Sciatic nerve (tissue), 2 donors: ENCODE data around the gene IGSF9B. TPM values are rescaled to one million over a fixed set of nuclear protein-coding genes. Genes with fewer than 3 reads are reported as not detected.
"Not testable (repeated sequence)": the region's sequence is repeated elsewhere in the genome, so short reads cannot be mapped to it uniquely, and the experiment has no call there.

Experiments
- ATAC-seq: fragments of 200-7000 bp; cut with Tn5 transposase; one replicate; pipeline ENCODE4 v1.9.1; 2020; ENCODE audit warnings: mild to moderate bottlenecking, moderate library complexity
- DNase-seq: peaks from one replicate; pipeline ENCODE4 v3.0.0-alpha.2; 2020; ENCODE audit warnings: low spot score
- intact Hi-C: fragments of 100-400 bp; cut with DNase I; formaldehyde crosslinking; loops from one replicate; pipeline ENCODE4 v1.14.2; 2022
- total RNA-seq: library from RNA; stranded (reverse); fragmentation: NEBNext Ultra II Directional; extraction: Animal tissue kit (Norgen Biotek cat#: 25700); gene quantifications from one replicate; pipeline ENCODE4 v1.2.1, GENCODE V29; 2021
- donor health status: DM: no; HTN: no; CAD: no.
- donor health status: DM: no; HTN: no; CAD: no.

Gene IGSF9B
- 13.5 TPM for total RNA-seq

- ATAC-seq (peak; percentile 94), DNase-seq (peak; percentile 87)
- intact Hi-C loops, result no loop called here
Observed at GRCh38 chr11:133956650-133957633, at the start of gene IGSF9B. Gene IGSF9B, minus strand, starts transcription at chr11:133956968. Its CDS starts 214 bp downstream, at chr11:133956754.

DNA sequence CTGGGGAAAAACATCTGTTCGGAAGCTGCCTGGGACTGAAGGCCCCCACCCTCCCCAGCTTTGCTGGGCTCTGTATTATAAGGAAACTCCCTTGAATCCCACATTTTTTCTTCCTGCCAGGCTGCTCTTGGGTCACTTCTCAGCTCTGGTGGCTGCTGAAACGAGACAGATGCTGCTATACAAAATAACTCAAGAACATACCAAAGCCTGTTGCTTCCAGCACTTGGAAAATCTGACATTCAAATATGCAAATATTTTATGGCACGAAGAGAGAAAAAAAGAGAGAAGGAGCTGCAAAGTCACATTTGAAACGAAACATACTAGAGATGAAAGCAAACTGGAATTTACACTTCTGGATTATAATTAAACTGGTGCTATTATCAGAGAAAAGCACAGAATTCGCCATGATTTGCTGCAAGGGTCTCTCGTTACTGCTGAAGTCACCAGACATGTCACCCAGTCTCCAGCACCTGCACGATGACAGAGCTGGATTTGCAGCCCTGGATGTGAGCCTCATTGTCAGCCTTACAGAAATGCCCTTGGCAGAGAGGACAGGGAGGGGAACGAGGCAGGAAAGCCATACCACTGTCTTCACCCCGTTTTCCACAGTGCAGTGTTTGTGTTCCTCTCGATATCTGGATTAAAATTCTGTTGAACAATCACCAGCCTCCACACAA is 47.9 kb upstream of the IGSF9B start:
- intact Hi-C loops, result no loop called here
- peak; percentile 72 for ATAC-seq
- DNase-seq, result no peak

DNA sequence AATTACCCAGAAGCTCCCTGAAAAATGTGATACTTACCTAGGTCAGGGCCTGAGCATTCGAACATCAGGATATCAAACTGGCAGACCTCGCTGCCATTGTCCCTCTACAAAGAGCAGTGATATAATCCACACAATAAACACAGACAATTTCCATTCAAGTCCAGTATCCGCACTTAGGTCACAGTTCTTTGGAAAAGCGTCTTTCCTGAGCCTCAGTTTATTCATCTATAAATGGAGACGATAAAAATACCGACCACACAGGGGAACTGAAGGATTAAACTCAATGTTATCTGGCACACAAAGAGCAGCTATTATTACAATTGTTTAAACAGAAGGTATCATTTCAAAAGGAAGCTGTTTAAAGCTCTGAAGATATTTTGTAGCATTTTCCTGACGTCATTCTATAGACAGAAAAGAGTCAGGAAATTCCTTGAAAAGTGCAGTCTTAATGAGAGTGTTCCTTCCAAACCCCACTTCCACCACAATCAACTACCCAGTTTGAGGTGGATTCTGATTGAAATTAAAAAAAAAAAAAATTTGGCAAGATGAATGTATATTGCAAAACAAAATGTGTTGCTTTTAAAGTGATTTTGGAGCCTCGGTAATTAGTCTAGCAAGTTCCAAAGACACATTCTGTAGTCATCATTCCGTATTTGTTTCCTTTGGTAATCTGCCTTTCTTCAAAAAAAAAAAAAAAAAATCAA is 47.2 kb upstream of the IGSF9B start:
- ATAC-seq (no peak), DNase-seq (no peak)
- intact Hi-C loops, result no loop called here

- intact Hi-C loops, DNase-seq, ATAC-seq: not testable (repeated sequence)
Observed at GRCh38 chr11:134002819-134003218, 46.1 kb upstream of the IGSF9B start.

- ATAC-seq, intact Hi-C loops, DNase-seq: not testable (repeated sequence)
Observed at GRCh38 chr11:134002338-134002737, 45.6 kb upstream of the IGSF9B start.

DNA sequence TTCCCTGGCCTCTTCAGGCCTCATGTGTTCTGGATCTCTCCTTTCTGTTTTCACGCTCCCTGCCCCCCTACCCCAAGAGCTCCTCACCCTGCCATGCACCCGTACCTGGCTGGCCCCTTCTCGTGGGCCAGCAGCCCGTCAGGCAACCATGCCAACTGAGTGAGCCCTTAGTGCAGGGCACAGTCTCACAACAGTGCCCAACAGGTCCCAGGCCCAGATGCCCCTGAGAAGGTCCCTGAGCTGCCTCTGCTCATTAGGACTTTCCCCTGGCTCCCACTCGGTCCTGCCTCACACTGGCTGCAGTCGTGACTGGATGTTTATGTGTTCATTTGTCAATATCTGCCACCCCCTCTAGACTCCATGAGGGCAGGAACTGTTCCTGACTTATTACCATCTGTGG is 44.8 kb upstream of the IGSF9B start:
- ATAC-seq (no peak), DNase-seq (no peak)
- intact Hi-C loops, result no loop called here

DNA sequence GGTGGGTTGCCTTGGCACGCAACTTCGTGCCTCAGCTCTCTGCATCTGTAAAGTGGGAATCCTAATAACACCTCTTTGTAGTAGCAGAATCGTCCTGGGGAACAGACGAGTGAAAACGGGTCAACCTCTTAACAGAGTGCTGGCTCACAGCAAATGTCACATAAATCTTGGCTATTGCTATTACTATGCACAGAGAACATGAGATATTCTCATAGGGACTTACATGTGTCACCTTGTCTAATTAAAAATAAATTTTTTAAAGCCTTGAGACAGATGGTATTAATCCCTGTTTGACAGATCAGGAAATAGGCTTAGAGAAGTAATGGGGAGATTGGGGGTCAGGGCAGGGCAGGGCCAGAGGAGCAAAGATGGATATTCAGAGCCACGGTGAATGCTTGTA is 44.3 kb upstream of the IGSF9B start:
- intact Hi-C loops, result no loop called here
- no peak for ATAC-seq
- DNase-seq, result no peak

GRCh38 chr11:133999355-133999754 is 42.6 kb upstream of the IGSF9B start:
- DNase-seq (no peak), ATAC-seq (no peak)
- intact Hi-C loops, result no loop called here

GRCh38 chr11:133997554-133997953 is 40.8 kb upstream of the IGSF9B start:
- no peak for DNase-seq
- intact Hi-C loops, result no loop called here
- no peak for ATAC-seq

DNA sequence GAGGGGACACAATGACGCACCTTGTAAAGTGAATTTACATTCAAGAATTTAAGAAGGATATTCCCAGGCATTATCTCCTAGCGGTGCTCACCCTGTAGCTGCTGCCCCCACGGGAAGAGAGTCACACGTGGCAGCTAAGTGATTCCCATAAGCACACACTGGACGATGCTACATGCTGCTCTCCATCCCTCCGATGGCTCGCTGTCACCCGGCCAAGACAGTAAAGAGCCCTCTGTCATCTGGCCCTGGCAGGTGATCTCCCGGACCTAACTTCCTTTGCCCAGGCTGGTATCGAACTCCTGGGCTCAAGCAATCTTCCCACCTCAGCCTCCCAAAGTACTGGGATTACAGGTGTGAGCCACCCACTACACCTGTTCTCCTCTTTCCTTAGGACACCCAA is 39.9 kb upstream of the IGSF9B start:
- no peak for DNase-seq
- ATAC-seq, result no peak
- intact Hi-C loops, result no loop called here

DNA sequence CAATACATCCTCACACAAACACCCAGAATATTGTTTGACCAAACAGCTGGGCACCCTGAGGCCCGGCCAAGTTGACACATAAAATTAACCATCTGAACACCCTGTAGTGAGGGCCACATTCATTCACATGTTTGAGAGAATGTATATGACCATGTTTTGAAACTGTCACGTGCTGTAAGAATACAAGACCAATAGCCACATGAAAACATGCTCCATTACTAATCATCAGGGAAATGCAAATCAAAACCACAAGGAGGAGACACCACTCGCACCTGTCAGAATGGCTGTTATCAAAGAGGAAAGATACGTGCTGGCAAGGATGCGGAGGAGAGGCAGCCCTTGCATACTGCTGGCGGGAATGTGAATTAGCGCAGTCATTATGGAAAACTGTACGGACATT is 38.3 kb upstream of the IGSF9B start:
- DNase-seq (no peak), ATAC-seq (no peak)
- intact Hi-C loops, result no loop called here

GRCh38 chr11:133993921-133994320 is 37.2 kb upstream of the IGSF9B start:
- ATAC-seq (no peak), DNase-seq (no peak)
- intact Hi-C loops, result no loop called here

DNA sequence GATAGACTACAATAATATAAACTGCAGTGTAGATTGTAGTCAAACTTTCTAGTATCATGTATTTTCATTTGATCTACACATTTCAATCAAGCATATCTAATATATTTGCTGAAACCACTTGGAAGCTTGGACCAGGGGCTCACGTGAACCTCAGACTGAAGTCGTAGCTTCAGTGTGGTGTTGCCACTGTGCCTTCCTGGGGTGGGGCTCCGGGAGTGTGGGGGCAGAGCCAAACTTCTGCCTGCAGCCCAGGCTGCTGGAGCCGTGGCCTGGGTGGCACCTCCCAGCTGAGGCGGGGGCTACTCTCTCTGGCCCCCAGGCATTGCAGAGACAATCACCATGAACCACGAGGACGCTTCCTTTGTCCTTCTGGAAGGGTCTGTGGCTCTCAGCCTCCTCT is 36.3 kb upstream of the IGSF9B start:
- no peak for ATAC-seq
- DNase-seq, result no peak
- intact Hi-C loops, result no loop called here

- intact Hi-C loops, result no loop called here
- DNase-seq, result no peak
- ATAC-seq, result no peak
Observed at GRCh38 chr11:133992121-133992520, 35.4 kb upstream of the IGSF9B start.

DNA sequence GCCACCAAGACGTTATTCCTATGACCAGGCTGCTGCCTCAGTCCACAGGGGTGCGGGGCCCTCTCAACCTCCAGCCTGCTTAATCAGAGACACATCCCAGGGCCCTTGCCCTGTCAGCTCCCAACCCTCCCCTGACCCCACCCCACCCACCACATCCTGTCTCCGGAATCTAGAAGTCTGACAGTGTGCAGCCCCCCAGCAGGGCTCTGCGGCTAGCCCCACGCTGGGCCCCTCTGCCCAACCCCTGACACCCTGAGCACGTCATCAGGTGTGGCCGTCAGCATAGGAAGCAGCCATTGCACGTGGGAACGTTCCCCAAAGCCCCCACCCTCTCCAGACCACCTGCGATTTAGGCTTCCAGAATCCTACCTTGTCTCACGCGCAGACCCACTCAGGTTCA is 34.3 kb upstream of the IGSF9B start:
- ATAC-seq, result no peak
- intact Hi-C loops, result no loop called here

GRCh38 chr11:133990501-133990900 is 33.7 kb upstream of the IGSF9B start:
- ATAC-seq, result no peak
- no peak for DNase-seq
- intact Hi-C loops, result no loop called here

More for the DNA sequence above, 34.3 kb upstream of the IGSF9B start:
- DNase-seq, result no peak

DNA sequence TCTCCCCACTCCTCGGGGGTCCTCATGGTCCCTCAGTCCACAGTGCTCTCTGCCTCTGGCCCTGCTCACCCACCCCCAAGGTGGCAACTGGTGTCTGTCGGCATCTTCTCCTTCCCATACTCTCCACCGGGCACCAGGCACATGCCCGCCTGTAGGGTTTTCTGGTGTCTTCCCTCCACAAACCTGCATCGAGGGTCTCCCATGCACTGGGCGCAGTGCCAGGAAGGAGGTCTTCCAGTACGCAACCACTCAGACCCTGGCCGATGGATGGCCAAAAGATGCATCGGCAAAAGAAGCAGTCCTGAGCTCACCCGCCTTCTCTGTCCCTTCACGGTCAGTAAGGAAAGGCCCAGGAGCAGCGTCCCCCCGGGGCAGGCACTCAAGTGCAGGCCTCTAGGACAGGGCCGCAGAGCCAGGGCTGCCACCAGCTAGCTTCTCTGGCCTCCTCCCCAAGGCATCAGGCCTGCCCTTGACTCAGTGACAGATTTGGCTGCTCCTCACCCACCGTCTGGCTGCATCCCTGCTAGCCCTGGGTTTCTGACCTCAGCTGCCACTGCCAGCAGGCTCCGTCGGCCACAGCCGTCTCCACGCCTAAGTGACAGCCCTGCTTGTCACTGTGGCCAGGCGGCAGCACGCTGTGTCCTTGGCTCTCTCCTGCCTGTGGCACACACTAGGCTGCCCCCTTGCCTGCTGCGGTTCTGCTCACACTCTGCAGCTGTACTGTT is 32.1 kb upstream of the IGSF9B start:
- ATAC-seq, result no peak
- DNase-seq, result no peak
- intact Hi-C loops, result no loop called here

DNA sequence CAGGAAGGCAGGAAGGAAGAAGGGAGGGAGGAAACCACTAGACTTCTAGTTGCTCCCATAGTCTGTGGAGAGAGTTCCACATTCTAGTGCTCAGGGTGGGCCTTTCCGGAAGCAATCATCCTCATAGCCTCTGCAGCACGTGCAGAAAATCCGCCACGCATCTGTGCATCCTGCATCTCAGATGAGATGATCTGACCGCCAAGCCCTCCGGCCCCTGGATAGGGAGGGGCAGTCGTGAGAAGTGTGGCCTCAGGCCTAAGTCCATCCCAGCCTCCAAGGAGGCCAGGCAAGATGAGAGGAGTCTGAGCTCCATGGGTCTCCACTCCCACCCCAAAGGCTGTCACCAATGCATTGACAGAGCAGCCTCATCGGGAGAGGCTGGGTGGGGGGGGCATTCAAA is 30.4 kb upstream of the IGSF9B start:
- ATAC-seq (no peak), DNase-seq (no peak)
- intact Hi-C loops, result no loop called here
